IMR-90 (cell line): ENCODE results near the gene GUCD1. TPM values are rescaled to one million over a fixed set of nuclear protein-coding genes. Genes with fewer than 3 reads are reported as not detected.

Source experiments
- ATAC-seq: fragments of 200-7000 bp; cut with Tn5 transposase; 2 replicates; pipeline ENCODE4 v1.9.1; 2020; ENCODE audit warnings: low read depth, mild to moderate bottlenecking, moderate library complexity
- BruUV-seq: library from RNA; stranded (reverse); fragments of 400-500 nt; replicated peaks from 2 replicates; lab custom pipeline; 2021; lab: Mats Ljungman, UMichigan
- CTCF ChIA-PET: fragments of 300-600 bp; formaldehyde crosslinking; extraction: SDS; loops from one replicate; lab custom pipeline; 2021; ENCODE audit warnings: antibody characterized with exemption; lab: Yijun Ruan, JAX
- POLR2A ChIA-PET: fragments of 300-600 bp; sonication (Branson Sonifier 250); formaldehyde crosslinking; loops from one replicate; lab custom pipeline; 2022; ENCODE audit warnings: antibody characterized with exemption; ENCODE audit not compliant: unreplicated experiment; lab: Charles Lee
- DNase-seq: peaks from one replicate; pipeline ENCODE4 v3.0.0; 2013
- H2AFZ ChIP-seq: replicated peaks from 2 replicates; pipeline ENCODE3; 2013; ENCODE audit warnings: low read length, mild to moderate bottlenecking; ENCODE audit not compliant: poor library complexity
- H2AK5ac ChIP-seq: 2 replicates; pipeline ENCODE4 v1.6.1; 2013; ENCODE audit warnings: low read depth, low read length, inconsistent platforms
- H2AK9ac ChIP-seq: replicated peaks from 2 replicates; pipeline ENCODE3; 2013; ENCODE audit warnings: mild to moderate bottlenecking, low read depth, low read length, moderate library complexity; ENCODE audit not compliant: poor library complexity
- H2BK120ac ChIP-seq: 2 replicates; pipeline ENCODE4 v1.6.1; 2013; ENCODE audit warnings: low read depth, low read length, inconsistent platforms
- H2BK15ac ChIP-seq: 3 replicates; pipeline ENCODE4 v1.6.1; 2013; ENCODE audit warnings: low read depth, low read length, inconsistent platforms
- H2BK20ac ChIP-seq: 2 replicates; pipeline ENCODE4 v1.6.1; 2013; ENCODE audit warnings: low read depth, mild to moderate bottlenecking, inconsistent platforms, low read length, moderate library complexity
- H2BK5ac ChIP-seq: 2 replicates; pipeline ENCODE4 v1.6.1; 2013; ENCODE audit warnings: mild to moderate bottlenecking, low read depth, low read length, inconsistent platforms; ENCODE audit not compliant: poor library complexity, severe bottlenecking
- H3K14ac ChIP-seq: replicated peaks from 2 replicates; pipeline ENCODE4 v1.6.1; 2013; ENCODE audit warnings: low read depth, low read length, inconsistent platforms
- H3K18ac ChIP-seq: 2 replicates; pipeline ENCODE4 v1.6.1; 2013; ENCODE audit warnings: low read depth, low read length, control low read depth
- H3K23ac ChIP-seq: 2 replicates; pipeline ENCODE4 v1.6.1; 2013; ENCODE audit warnings: low read depth, low read length, inconsistent platforms
- H3K27ac ChIP-seq: 2 replicates; pipeline ENCODE4 v1.5.1; 2013; ENCODE audit warnings: mild to moderate bottlenecking, control low read depth, low read length; ENCODE audit not compliant: insufficient read depth
- H3K27me3 ChIP-seq: 2 replicates; pipeline ENCODE4 v1.6.1; 2013; ENCODE audit warnings: low read length; ENCODE audit not compliant: control insufficient read depth, insufficient read depth
- H3K36me3 ChIP-seq: 2 replicates; pipeline ENCODE4 v1.6.1; 2013; ENCODE audit warnings: low read length, mixed read lengths; ENCODE audit not compliant: control insufficient read depth, insufficient read depth
- H3K4ac ChIP-seq: 2 replicates; pipeline ENCODE4 v1.6.1; 2013; ENCODE audit warnings: low read depth, low read length, inconsistent platforms
- H3K4me1 ChIP-seq: 2 replicates; pipeline ENCODE4 v1.6.1; 2013; ENCODE audit warnings: low read length, mixed read lengths; ENCODE audit not compliant: control insufficient read depth, insufficient read depth
- H3K4me2 ChIP-seq: 2 replicates; pipeline ENCODE4 v1.6.1; 2013; ENCODE audit warnings: low read depth, mild to moderate bottlenecking, control low read depth, low read length, moderate library complexity
- H3K4me3 ChIP-seq: 2 replicates; pipeline ENCODE4 v1.5.1; 2013; ENCODE audit warnings: low read depth, mild to moderate bottlenecking, control low read depth, low read length, moderate library complexity; ENCODE audit not compliant: insufficient read depth
- H3K56ac ChIP-seq: 2 replicates; pipeline ENCODE4 v1.6.1; 2013; ENCODE audit warnings: low read length, inconsistent platforms; ENCODE audit not compliant: insufficient read depth; ENCODE audit errors: extremely low read depth
- H3K79me1 ChIP-seq, 2 experiments: 2 replicates each; pipeline ENCODE4 v1.6.1; 2013; ENCODE audit warnings: low read length in 2 of 2, inconsistent platforms in 1 of 2, low read depth in 1 of 2
- H3K9ac ChIP-seq: 2 replicates; pipeline ENCODE4 v1.6.1; 2013; ENCODE audit warnings: low read depth, low read length, control low read depth
- H3K9me1 ChIP-seq: 2 replicates; pipeline ENCODE4 v1.6.1; 2013; ENCODE audit warnings: low read length, inconsistent platforms; ENCODE audit not compliant: insufficient read depth
- H3K9me3 ChIP-seq: 2 replicates; pipeline ENCODE4 v1.6.1; 2013; ENCODE audit warnings: low read length; ENCODE audit not compliant: control insufficient read depth, insufficient read depth
- H4K20me1 ChIP-seq: 2 replicates; pipeline ENCODE4 v1.6.1; 2013; ENCODE audit warnings: low read length, inconsistent platforms; ENCODE audit not compliant: insufficient read depth
- H4K5ac ChIP-seq: 2 replicates; pipeline ENCODE4 v1.6.1; 2013; ENCODE audit warnings: mild to moderate bottlenecking, low read depth, low read length, control low read depth
- H4K8ac ChIP-seq, 2 experiments: 2 replicates each; pipeline ENCODE4 v1.6.1; 2013; ENCODE audit warnings: low read depth in 2 of 2, low read length in 2 of 2, control low read depth in 1 of 2, inconsistent platforms in 1 of 2
- H4K91ac ChIP-seq: 2 replicates; pipeline ENCODE4 v1.6.1; 2013; ENCODE audit warnings: low read depth, low read length, inconsistent platforms; ENCODE audit not compliant: insufficient read depth
- BHLHE40 ChIP-seq: fragments of 150-350 bp; IDR thresholded peaks from 2 replicates; pipeline ENCODE4 v1.6.1; 2016; ENCODE audit warnings: mild to moderate bottlenecking, low read depth, low read length
- CEBPB ChIP-seq: IDR thresholded peaks from 2 replicates; pipeline ENCODE4 v1.6.1; 2012; ENCODE audit warnings: low read depth, low read length, improper control_type of control experiment
- CHD1 ChIP-seq: IDR thresholded peaks from 2 replicates; pipeline ENCODE4 v1.6.1; 2012; ENCODE audit warnings: low read depth, low read length, improper control_type of control experiment
- FOS ChIP-seq: fragments of 150-350 bp; IDR thresholded peaks from 2 replicates; pipeline ENCODE4 v1.6.1; 2016; ENCODE audit warnings: low read depth, low read length
- MAFK ChIP-seq: IDR thresholded peaks from 2 replicates; pipeline ENCODE4 v1.6.1; 2012; ENCODE audit warnings: low read depth, low read length, improper control_type of control experiment
- MAZ ChIP-seq: IDR thresholded peaks from 2 replicates; pipeline ENCODE4 v1.6.1; 2012; ENCODE audit warnings: low read depth, mild to moderate bottlenecking, low read length, improper control_type of control experiment, moderate library complexity, borderline replicate concordance
- MXI1 ChIP-seq: IDR thresholded peaks from 2 replicates; pipeline ENCODE4 v1.6.1; 2012; ENCODE audit warnings: low read depth, mild to moderate bottlenecking, low read length, moderate library complexity, borderline replicate concordance
- NFE2L2 ChIP-seq: fragments of 150-350 bp; IDR thresholded peaks from 2 replicates; pipeline ENCODE4 v1.6.1; 2016; ENCODE audit warnings: low read depth, mild to moderate bottlenecking, low read length
- POLR2A ChIP-seq: IDR thresholded peaks from 2 replicates; pipeline ENCODE4 v1.6.1; 2012; ENCODE audit warnings: mild to moderate bottlenecking, low read depth, low read length
- RAD21 ChIP-seq: IDR thresholded peaks from 2 replicates; pipeline ENCODE4 v1.6.1; 2012; ENCODE audit warnings: low read length, improper control_type of control experiment
- RCOR1 ChIP-seq: IDR thresholded peaks from 2 replicates; pipeline ENCODE4 v1.6.1; 2012; ENCODE audit warnings: mild to moderate bottlenecking, low read length, improper control_type of control experiment; ENCODE audit not compliant: insufficient replicate concordance
- RFX5 ChIP-seq: IDR thresholded peaks from 2 replicates; pipeline ENCODE4 v1.8.0; 2012; ENCODE audit warnings: low read depth, mild to moderate bottlenecking, low read length, moderate library complexity
- SMC3 ChIP-seq: fragments of 150-350 bp; IDR thresholded peaks from 2 replicates; pipeline ENCODE4 v1.6.1; 2016; ENCODE audit warnings: low read depth, mild to moderate bottlenecking, antibody characterized with exemption, low read length, moderate library complexity
- USF2 ChIP-seq: fragments of 150-350 bp; IDR thresholded peaks from 2 replicates; pipeline ENCODE4 v1.6.1; 2017; ENCODE audit warnings: mild to moderate bottlenecking, antibody characterized with exemption, low read length, low read depth
- WGBS, 2 experiments: methylation state at CpG; one replicate each; pipeline versions ENCODE4 v1.1.5 to v1.1.7; 2013; ENCODE audit warnings: missing lambda C conversion rate in 2 of 2; ENCODE audit not compliant: insufficient read length in 1 of 2; ENCODE audit errors: extremely low coverage in 2 of 2; 5-methylcytosine and 5-hydroxymethylcytosine counted together
- dilution Hi-C: fragments of 300-500 bp; cut with HindIII; formaldehyde crosslinking; loops from one replicate; pipeline ENCODE4 v1.14.3; 2018; ENCODE audit warnings: low sequenced_read_pairs; ENCODE audit not compliant: unreplicated experiment
- in situ Hi-C: fragments of 300-500 bp; cut with MboI; formaldehyde crosslinking; loops from 3 replicates; pipeline ENCODE4 v1.14.3; 2019; ENCODE audit warnings: low sequenced_read_pairs, inconsistent platforms, mixed read lengths
- intact Hi-C: fragments of 100-400 bp; cut with micrococcal nuclease; formaldehyde crosslinking; loops from 2 replicates; pipeline ENCODE4 v1.10.0; 2022
- polyA plus RNA-seq, 3 experiments: library from polyadenylated mRNA; depleted of rRNA; stranded (reverse); fragments of >200 nt; gene quantifications; 2 replicates each; pipeline ENCODE4 v1.2.3, GENCODE V29; 2012; ENCODE audit warnings: low replicate concordance in 1 of 3
- total RNA-seq: library from RNA; depleted of rRNA; stranded (reverse); fragments of >200 nt; gene quantifications from 2 replicates; pipeline ENCODE4 v1.2.3, GENCODE V29; 2012
- TF ChIP-seq, protein P1 (sequence below): conservative IDR thresholded peaks from 2 replicates; pipeline ENCODE4 v1.5.1; 2012; ENCODE audit warnings: mild to moderate bottlenecking, low read depth, low read length, improper control_type of control experiment
- TF ChIP-seq, protein P2 (sequence below): fragments of 150-350 bp; IDR thresholded peaks from 2 replicates; pipeline ENCODE4 v1.6.1; 2016; ENCODE audit warnings: low read depth, mild to moderate bottlenecking, low read length, moderate library complexity, borderline replicate concordance

The GUCD1 gene
- total and polyA plus RNA-seq, 2 of the 4 experiments (the other 2 are of a cell fraction): 97.6 to 143 TPM

DNA sequence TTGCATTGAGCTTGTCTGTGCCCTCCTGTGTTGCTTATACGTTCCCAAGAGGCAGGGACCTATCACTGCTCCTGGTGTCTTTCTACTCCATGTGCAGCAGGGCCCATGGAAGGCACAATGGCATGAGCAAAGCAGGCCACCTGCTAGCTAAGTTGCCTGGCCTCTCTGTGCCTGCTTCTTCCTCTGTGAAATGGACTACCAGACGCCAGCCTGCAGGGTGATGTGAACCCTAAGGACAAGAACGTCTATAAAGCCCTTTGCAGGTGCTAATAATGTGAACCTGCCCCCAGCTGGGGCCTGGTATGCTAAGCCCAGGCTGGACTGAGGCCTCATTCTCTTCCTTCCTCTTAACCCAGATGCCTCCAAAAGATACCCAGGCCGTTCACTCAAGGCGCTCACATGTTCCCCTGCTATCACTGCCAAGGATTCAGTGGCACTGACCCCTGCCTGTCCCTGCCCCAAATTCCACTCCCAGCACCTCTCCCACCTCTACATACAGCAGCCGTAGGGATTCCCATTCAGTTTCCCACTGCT lies 4.0 kb downstream of the GUCD1 start:
- dilution Hi-C loops: no loop called here
- Histone ChIP-seq H2BK5ac (no peak overlapping the region), H3K27me3 (no peaks in the 10 kb centered on the region), H4K20me1 (peaks cover 41% of the 10 kb centered on the region), H3K79me1 (peaks cover 31 to 85% of the 10 kb centered on the region in 2 experiments), H2AK5ac (no peak overlapping the region), H3K4me1 (peaks cover 6% of the 10 kb centered on the region), H3K4ac (no peak overlapping the region), H2BK15ac (no peak overlapping the region), H2BK20ac (no peak overlapping the region), H3K23ac (no peak overlapping the region), H2AFZ (no peak overlapping the region), H4K91ac (no peak overlapping the region), H3K18ac (no peak overlapping the region), H3K56ac (no peak overlapping the region), H3K9ac (no peak overlapping the region), H3K14ac (no peak overlapping the region), H3K9me1 (peaks cover 24% of the 10 kb centered on the region), H3K27ac (no peak overlapping the region), H3K9me3 (no peaks in the 10 kb centered on the region), H3K36me3 (peaks cover 27% of the 10 kb centered on the region), H2BK120ac (no peak overlapping the region), H4K5ac (no peak overlapping the region), H2AK9ac (no peak overlapping the region), H3K4me3 (no peak overlapping the region), H4K8ac (no peak overlapping the region), H3K4me2 (no peak overlapping the region)
- in situ Hi-C loops: no loop called here
- WGBS, 2 experiments: 82% methylated on average over 5 of the region's 6 CpGs; no CpG with 5 or more reads in 1 of the 2 experiments
- POLR2A ChIA-PET: no interaction called here
- no TSS peak for BruUV-seq
- CTCF ChIA-PET: no interaction called here
- TF ChIP-seq NFE2L2: no peak
- TF ChIP-seq BHLHE40: no peak
- no peak for TF ChIP-seq SMC3
- no peak for TF ChIP-seq POLR2A
- no peak for TF ChIP-seq CHD1
- TF ChIP-seq RCOR1: no peak
- no peak for TF ChIP-seq MAZ
- no peak for TF ChIP-seq RAD21
- no peak for TF ChIP-seq MXI1
- TF ChIP-seq, protein P1, sequence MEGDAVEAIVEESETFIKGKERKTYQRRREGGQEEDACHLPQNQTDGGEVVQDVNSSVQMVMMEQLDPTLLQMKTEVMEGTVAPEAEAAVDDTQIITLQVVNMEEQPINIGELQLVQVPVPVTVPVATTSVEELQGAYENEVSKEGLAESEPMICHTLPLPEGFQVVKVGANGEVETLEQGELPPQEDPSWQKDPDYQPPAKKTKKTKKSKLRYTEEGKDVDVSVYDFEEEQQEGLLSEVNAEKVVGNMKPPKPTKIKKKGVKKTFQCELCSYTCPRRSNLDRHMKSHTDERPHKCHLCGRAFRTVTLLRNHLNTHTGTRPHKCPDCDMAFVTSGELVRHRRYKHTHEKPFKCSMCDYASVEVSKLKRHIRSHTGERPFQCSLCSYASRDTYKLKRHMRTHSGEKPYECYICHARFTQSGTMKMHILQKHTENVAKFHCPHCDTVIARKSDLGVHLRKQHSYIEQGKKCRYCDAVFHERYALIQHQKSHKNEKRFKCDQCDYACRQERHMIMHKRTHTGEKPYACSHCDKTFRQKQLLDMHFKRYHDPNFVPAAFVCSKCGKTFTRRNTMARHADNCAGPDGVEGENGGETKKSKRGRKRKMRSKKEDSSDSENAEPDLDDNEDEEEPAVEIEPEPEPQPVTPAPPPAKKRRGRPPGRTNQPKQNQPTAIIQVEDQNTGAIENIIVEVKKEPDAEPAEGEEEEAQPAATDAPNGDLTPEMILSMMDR: no peak
- TF ChIP-seq USF2: no peak
- TF ChIP-seq, protein P2, sequence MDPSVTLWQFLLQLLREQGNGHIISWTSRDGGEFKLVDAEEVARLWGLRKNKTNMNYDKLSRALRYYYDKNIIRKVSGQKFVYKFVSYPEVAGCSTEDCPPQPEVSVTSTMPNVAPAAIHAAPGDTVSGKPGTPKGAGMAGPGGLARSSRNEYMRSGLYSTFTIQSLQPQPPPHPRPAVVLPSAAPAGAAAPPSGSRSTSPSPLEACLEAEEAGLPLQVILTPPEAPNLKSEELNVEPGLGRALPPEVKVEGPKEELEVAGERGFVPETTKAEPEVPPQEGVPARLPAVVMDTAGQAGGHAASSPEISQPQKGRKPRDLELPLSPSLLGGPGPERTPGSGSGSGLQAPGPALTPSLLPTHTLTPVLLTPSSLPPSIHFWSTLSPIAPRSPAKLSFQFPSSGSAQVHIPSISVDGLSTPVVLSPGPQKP: no peak
- TF ChIP-seq MAFK: no peak
- TF ChIP-seq FOS: no peak
- no peak for TF ChIP-seq RFX5
- no peak for TF ChIP-seq CEBPB
- DNase-seq: no peak
- ATAC-seq: no peak
- intact Hi-C loops: no loop called here
